Transverse colon (tissue), 4 donors: ENCODE results near the gene APBA3.

Experiments
- CTCF ChIP-seq, 5 experiments: fragments of 200-600 bp in 3 of 5; fragments of 450-650 bp in 2 of 5; sonication (generic) in 3 of 5; IDR thresholded peaks; 1 replicate in 2 of 5; 2 replicates in 3 of 5; pipeline ENCODE4 v1.5.1; 2016 to 2017; ENCODE audit warnings: antibody characterized with exemption in 5 of 5, inconsistent platforms in 3 of 5, mild to moderate bottlenecking in 2 of 5, moderate library complexity in 1 of 5
- POLR2A ChIP-seq: fragments of 450-650 bp; IDR thresholded peaks from one replicate; pipeline ENCODE4 v1.6.1; 2016; ENCODE audit warnings: antibody characterized with exemption, mild to moderate bottlenecking, moderate library complexity
- POLR2AphosphoS5 ChIP-seq, 3 donors: sonication (generic); formaldehyde crosslinking; IDR thresholded peaks; one replicate each; pipeline ENCODE4 v1.6.1; 2016; ENCODE audit warnings: antibody characterized with exemption in 3 of 3

GRCh38 chr19:3790941-3791340, 29.4 kb upstream of the APBA3 start:
- no peak for TF ChIP-seq POLR2AphosphoS5 (IDR thresholded peaks at IDR 0.05)
- TF ChIP-seq CTCF (IDR thresholded peaks at IDR 0.05) = no peak
- no peak for TF ChIP-seq POLR2A
